ENCODE measurements around the gene TTLL11.

Gene TTLL11

DNA sequence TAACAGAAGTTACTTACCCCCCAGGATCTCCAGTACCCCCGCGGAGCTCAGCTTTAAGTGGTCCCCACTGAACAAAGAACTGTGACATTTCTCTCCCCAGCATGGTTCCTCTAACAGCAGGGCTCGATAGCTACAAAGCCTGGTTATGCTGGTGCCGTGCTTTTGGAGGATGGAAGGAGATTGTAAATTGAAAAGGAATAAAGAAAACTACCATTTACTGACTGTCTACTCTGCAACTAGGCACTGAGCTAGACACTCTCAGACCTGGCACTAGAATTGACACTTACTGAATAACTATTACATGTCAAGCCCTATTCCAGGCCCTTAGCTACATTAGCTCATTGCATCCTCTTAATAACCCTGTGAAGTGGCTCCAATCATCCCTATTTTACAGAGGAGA, 145.3 kb downstream of the TTLL11 start:
- TF ChIP-seq, protein P1, sequence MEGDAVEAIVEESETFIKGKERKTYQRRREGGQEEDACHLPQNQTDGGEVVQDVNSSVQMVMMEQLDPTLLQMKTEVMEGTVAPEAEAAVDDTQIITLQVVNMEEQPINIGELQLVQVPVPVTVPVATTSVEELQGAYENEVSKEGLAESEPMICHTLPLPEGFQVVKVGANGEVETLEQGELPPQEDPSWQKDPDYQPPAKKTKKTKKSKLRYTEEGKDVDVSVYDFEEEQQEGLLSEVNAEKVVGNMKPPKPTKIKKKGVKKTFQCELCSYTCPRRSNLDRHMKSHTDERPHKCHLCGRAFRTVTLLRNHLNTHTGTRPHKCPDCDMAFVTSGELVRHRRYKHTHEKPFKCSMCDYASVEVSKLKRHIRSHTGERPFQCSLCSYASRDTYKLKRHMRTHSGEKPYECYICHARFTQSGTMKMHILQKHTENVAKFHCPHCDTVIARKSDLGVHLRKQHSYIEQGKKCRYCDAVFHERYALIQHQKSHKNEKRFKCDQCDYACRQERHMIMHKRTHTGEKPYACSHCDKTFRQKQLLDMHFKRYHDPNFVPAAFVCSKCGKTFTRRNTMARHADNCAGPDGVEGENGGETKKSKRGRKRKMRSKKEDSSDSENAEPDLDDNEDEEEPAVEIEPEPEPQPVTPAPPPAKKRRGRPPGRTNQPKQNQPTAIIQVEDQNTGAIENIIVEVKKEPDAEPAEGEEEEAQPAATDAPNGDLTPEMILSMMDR (IDR thresholded peaks at IDR 0.05; ENCODE audit: extremely low read depth, insufficient read depth, missing control alignments) = no peak
- no peak for DNase-seq (ENCODE audit: low spot score)
- in situ Hi-C loops (cut with MboI; ENCODE audit: low pct_unique_long_range_greater_than_20kb, low sequenced_read_pairs, unreplicated experiment) = no loop called here

DNA sequence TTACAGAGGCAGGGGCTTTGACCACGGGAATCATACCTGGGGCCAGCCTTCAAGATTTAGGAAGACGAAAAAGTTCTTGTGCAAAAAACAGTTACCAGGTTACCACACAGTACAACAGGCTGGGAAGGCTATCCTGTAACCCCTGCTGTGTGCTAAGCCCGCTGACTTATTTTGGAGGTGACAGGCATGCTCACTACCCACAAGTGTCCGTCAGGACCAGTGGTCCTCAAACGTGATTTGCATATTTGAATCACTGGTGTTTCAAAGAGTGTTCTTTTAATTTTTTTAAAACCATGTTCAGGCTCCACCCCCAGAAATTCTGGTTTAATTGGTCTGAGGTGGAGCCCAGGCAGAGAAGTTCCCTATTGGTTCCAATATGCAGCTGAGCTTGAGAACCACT, 146.6 kb downstream of the TTLL11 start:
- TF ChIP-seq, protein P1 (IDR thresholded peaks at IDR 0.05; ENCODE audit: extremely low read depth, insufficient read depth, missing control alignments) = no peak
- in situ Hi-C loops (cut with MboI; ENCODE audit: low pct_unique_long_range_greater_than_20kb, low sequenced_read_pairs, unreplicated experiment) = no loop called here
- DNase-seq (ENCODE audit: low spot score) = no peak

DNA sequence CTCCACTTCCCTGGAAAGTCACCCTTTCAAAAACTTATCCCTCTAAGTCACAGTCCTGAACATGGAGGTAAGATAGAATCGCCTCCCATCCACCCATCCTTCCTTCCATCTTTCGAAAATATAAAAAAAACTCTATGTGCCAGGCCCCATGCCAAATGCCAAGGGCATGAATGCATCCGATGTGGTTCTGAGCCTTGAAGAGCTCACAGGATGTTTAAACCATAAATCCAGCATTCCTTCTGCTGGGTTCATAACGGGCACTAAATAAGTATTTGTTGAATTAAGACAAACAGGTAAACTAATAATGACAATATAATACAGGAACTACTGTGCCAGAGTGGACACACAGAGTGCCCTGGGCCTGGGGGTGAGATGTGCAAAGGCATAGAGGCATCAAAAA, 147.3 kb downstream of the TTLL11 start:
- TF ChIP-seq, protein P1 (IDR thresholded peaks at IDR 0.05; ENCODE audit: extremely low read depth, insufficient read depth, missing control alignments) = no peak
- DNase-seq (ENCODE audit: low spot score) = no peak
- in situ Hi-C loops (cut with MboI; ENCODE audit: low pct_unique_long_range_greater_than_20kb, low sequenced_read_pairs, unreplicated experiment) = no loop called here

DNA sequence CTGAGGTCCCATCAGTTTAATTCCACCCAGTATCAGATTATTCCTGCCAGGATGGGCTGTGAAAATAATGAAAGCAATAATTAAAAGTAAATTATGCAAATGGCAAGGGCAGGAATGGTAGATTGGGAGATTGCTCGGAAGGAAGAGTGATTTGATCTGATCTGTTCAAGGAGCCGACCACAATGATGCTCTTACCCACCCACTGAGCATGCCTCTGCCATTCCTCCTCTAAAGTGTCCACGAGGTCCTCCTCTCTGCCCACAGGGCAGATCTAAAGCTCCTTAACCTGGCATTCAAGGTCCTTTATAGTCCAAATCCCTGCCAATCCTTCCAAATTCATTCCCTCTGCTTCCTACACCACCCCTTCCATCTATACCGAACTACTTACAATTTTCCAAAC, 147.8 kb downstream of the TTLL11 start:
- in situ Hi-C loops (cut with MboI; ENCODE audit: low pct_unique_long_range_greater_than_20kb, low sequenced_read_pairs, unreplicated experiment) = no loop called here
- TF ChIP-seq, protein P1 (IDR thresholded peaks at IDR 0.05; ENCODE audit: extremely low read depth, insufficient read depth, missing control alignments) = no peak
- DNase-seq (ENCODE audit: low spot score) = no peak

DNA sequence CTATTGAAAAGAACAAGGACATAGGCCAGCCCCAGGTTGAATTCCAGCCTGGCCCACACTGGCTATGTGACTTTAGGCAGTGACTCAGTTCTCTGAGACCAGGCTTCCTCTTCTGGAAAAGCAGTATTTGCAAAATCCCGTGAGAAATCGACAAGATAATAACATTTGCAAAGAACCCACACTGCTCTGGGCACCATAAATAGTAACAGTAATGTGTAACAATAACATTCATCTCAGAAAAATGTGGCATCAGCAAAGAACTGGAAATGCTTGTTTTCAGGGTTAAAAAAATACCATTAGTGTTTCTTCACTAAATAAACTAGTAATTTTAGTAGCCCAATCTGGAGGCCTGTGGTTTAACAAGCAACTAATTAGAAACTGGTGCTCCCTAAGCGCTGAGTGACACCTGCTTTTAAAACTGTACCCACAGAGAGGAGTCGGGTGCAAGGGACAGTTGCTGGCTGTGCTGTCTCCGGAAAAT, 148.4 kb downstream of the TTLL11 start:
- in situ Hi-C loops (cut with MboI; ENCODE audit: low pct_unique_long_range_greater_than_20kb, low sequenced_read_pairs, unreplicated experiment) = no loop called here
- TF ChIP-seq, protein P1 (IDR thresholded peaks at IDR 0.05; ENCODE audit: extremely low read depth, insufficient read depth, missing control alignments) = no peak
- no peak for DNase-seq (ENCODE audit: low spot score)

DNA sequence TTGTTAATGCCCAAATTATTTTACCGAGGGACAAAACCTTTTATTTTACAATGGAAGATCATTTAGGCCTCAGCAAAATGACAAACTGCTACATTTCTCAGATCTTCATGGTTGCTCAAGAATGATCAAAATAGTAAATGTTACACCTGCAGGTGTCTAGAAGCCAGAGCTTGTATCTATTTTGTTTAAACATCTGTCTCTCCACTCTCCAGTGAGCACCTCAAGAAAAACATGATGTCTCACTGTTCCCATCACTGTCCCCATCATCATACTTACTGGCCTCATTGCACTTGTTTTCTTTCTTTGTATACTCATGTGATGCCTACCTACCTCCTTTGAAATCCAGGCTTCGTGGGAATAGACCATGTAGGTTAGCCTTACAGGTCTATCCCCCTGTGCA, 149.6 kb downstream of the TTLL11 start:
- in situ Hi-C loops (cut with MboI; ENCODE audit: low pct_unique_long_range_greater_than_20kb, low sequenced_read_pairs, unreplicated experiment) = no loop called here
- TF ChIP-seq, protein P1 (IDR thresholded peaks at IDR 0.05; ENCODE audit: extremely low read depth, insufficient read depth, missing control alignments) = no peak
- DNase-seq (ENCODE audit: low spot score) = no peak

DNA sequence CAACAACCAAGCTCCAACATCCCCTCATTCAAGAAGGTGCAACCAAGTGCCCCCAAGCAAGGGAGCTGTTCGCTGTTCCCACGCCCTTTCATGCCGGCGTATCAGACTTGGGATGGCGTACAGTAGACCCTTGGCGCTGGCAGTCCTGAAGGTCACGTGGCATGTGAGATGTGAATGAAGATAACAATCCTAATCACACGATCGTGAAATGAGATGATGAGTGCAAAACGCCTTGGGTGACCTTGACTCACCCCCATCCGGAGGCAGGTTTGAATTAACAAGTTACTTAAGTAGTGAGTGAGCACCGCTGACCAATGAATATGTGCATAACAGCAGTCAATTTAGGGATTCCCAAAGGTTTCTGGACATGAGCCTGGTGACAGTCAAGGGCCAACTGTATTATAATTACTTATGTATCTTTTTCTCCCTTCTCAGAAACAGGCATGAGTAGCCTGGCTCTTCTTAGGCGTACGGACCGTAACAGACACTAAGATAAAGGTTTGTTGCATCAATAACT, 150.2 kb downstream of the TTLL11 start:
- TF ChIP-seq, protein P1 (IDR thresholded peaks at IDR 0.05; ENCODE audit: extremely low read depth, insufficient read depth, missing control alignments) = no peak
- in situ Hi-C loops (cut with MboI; ENCODE audit: low pct_unique_long_range_greater_than_20kb, low sequenced_read_pairs, unreplicated experiment) = no loop called here
- DNase-seq (ENCODE audit: low spot score) = no peak

All from GM13977 (cell line).